ENCODE results near the gene CDK8. TPM values are rescaled to one million over a fixed set of nuclear protein-coding genes. Genes with fewer than 3 reads are reported as not detected.
A peak's percentile ranks its signal among the peaks of the same experiment; 100 is the strongest.

CDK8 gene
- total RNA-seq, 1 experiment from 2014 or later: 14.5 TPM

- TF ChIP-seq EZH2 (IDR thresholded peaks at IDR 0.05; ENCODE audit: low read length, unreplicated experiment) (no peak), CTCF (conservative IDR thresholded peaks at IDR 0.05; ENCODE audit: low read depth, low read length) (no peak), EZH2phosphoT487 (IDR thresholded peaks at IDR 0.05; ENCODE audit: borderline replicate concordance, low read length) (no peak)
- POLR2A ChIA-PET (ENCODE audit: unreplicated experiment): no interaction called here
- Histone ChIP-seq H3K9me3 (ENCODE audit: low read length) (no peaks in the 10 kb centered on the region), H3K79me2 (ENCODE audit: low read length) (no peaks in the 10 kb centered on the region), H3K27ac (ENCODE audit: low read length) (no peak overlapping the region), H3K4me3 (ENCODE audit: low read length) (no peak overlapping the region), H3K9me2 (replicated peaks; ENCODE audit: low read length) (no peaks in the 10 kb centered on the region), H4K20me1 (ENCODE audit: low read length) (no peaks in the 10 kb centered on the region), H3K4me1 (ENCODE audit: insufficient read depth, low read length) (no peaks in the 10 kb centered on the region), H3F3A (ENCODE audit: low read length, unreplicated experiment) (no peaks in the 10 kb centered on the region), H2AFZ (ENCODE audit: low read length) (no peak overlapping the region), H3K4me2 (ENCODE audit: low read length) (no peak overlapping the region), H3K9ac (ENCODE audit: low read length) (no peak overlapping the region), H3K27me3 (ENCODE audit: low read length) (no peaks in the 10 kb centered on the region), H3K36me3 (ENCODE audit: low read depth, low read length) (no peaks in the 10 kb centered on the region)
- intact Hi-C loops (cut with micrococcal nuclease): no loop called here
- ATAC-seq (no peak), DNase-seq (no peak)
- CTCF ChIA-PET: no interaction called here
- BruUV-seq (replicated peaks): no TSS peak
Measured at GRCh38 chr13:26372747-26373146, 118.8 kb downstream of the CDK8 start.

GRCh38 chr13:26376430-26376829 is 122.5 kb downstream of the CDK8 start:
- ATAC-seq: peak; percentile 22; the same call in 1 of the 2 replicates
- CTCF ChIA-PET: interaction anchor here (0.5 kb wide), 1 partner anchor 120 kb away, joined by 3 read pairs; no protein-coding TSS in a partner anchor

More at GRCh38 chr13:26376430-26376829, 122.5 kb downstream of the CDK8 start:
- H3K36me3 ChIP-seq (ENCODE audit: low read depth, low read length): no peaks in the 10 kb centered on the region
- TF ChIP-seq EZH2phosphoT487 (IDR thresholded peaks at IDR 0.05; ENCODE audit: borderline replicate concordance, low read length): no peak
- TF ChIP-seq EZH2 (IDR thresholded peaks at IDR 0.05; ENCODE audit: low read length, unreplicated experiment): no peak
- no peak for TF ChIP-seq CTCF (conservative IDR thresholded peaks at IDR 0.05; ENCODE audit: low read depth, low read length)
- H3K27me3 ChIP-seq (ENCODE audit: low read length): no peaks in the 10 kb centered on the region
- intact Hi-C loops (cut with micrococcal nuclease): loop anchor here (5.0 kb wide), 2 partner anchors 119 to 121 kb away; no protein-coding TSS in a partner anchor
- no peak overlapping the region for H2AFZ ChIP-seq (ENCODE audit: low read length)
- H3K79me2 ChIP-seq (ENCODE audit: low read length): no peaks in the 10 kb centered on the region
- BruUV-seq (replicated peaks): no TSS peak
- POLR2A ChIA-PET (ENCODE audit: unreplicated experiment): no interaction called here
- H3F3A ChIP-seq (ENCODE audit: low read length, unreplicated experiment): no peaks in the 10 kb centered on the region
- H3K4me1 ChIP-seq (ENCODE audit: insufficient read depth, low read length): no peaks in the 10 kb centered on the region
- H3K27ac ChIP-seq (ENCODE audit: low read length): no peak overlapping the region
- H3K4me3 ChIP-seq (ENCODE audit: low read length): no peak overlapping the region
- DNase-seq: no peak
- H3K9me2 ChIP-seq (replicated peaks; ENCODE audit: low read length): no peaks in the 10 kb centered on the region
- no peaks in the 10 kb centered on the region for H3K9me3 ChIP-seq (ENCODE audit: low read length)
- no peak overlapping the region for H3K9ac ChIP-seq (ENCODE audit: low read length)
- H4K20me1 ChIP-seq (ENCODE audit: low read length): no peaks in the 10 kb centered on the region
- H3K4me2 ChIP-seq (ENCODE audit: low read length): no peak overlapping the region

All from PC-3 (cell line).